Measurements from ENCODE around the gene SS18.

Gene SS18

GRCh38 chr18:26056291-26056690 lies 34.1 kb downstream of the SS18 start:
- no peak for TF ChIP-seq CTCF (IDR thresholded peaks at IDR 0.05; ENCODE audit: extremely low read depth, insufficient read depth, missing control alignments)
- no peak for DNase-seq (ENCODE audit: low spot score)
- in situ Hi-C loops (cut with MboI; ENCODE audit: low pct_unique_long_range_greater_than_20kb, low sequenced_read_pairs, unreplicated experiment), result no loop called here

GRCh38 chr18:26052505-26052904 lies 37.9 kb downstream of the SS18 start:
- TF ChIP-seq CTCF (IDR thresholded peaks at IDR 0.05; ENCODE audit: extremely low read depth, insufficient read depth, missing control alignments), result no peak
- in situ Hi-C loops (cut with MboI; ENCODE audit: low pct_unique_long_range_greater_than_20kb, low sequenced_read_pairs, unreplicated experiment), result no loop called here
- DNase-seq (ENCODE audit: low spot score), result no peak

- no peak for TF ChIP-seq CTCF (IDR thresholded peaks at IDR 0.05; ENCODE audit: extremely low read depth, insufficient read depth, missing control alignments)
- no peak for DNase-seq (ENCODE audit: low spot score)
- in situ Hi-C loops (cut with MboI; ENCODE audit: low pct_unique_long_range_greater_than_20kb, low sequenced_read_pairs, unreplicated experiment), result no loop called here
These were observed 38.6 kb downstream of the SS18 start for GRCh38 chr18:26051843-26052242.

GRCh38 chr18:26046419-26047077 lies 43.9 kb downstream of the SS18 start:
- DNase-seq (ENCODE audit: low spot score), result no peak
- TF ChIP-seq CTCF (IDR thresholded peaks at IDR 0.05; ENCODE audit: extremely low read depth, insufficient read depth, missing control alignments), result no peak
- in situ Hi-C loops (cut with MboI; ENCODE audit: low pct_unique_long_range_greater_than_20kb, low sequenced_read_pairs, unreplicated experiment), result no loop called here

GRCh38 chr18:26044807-26045206 lies 45.6 kb downstream of the SS18 start:
- no peak for TF ChIP-seq CTCF (IDR thresholded peaks at IDR 0.05; ENCODE audit: extremely low read depth, insufficient read depth, missing control alignments)
- in situ Hi-C loops (cut with MboI; ENCODE audit: low pct_unique_long_range_greater_than_20kb, low sequenced_read_pairs, unreplicated experiment), result no loop called here
- DNase-seq (ENCODE audit: low spot score), result no peak

- TF ChIP-seq CTCF (IDR thresholded peaks at IDR 0.05; ENCODE audit: extremely low read depth, insufficient read depth, missing control alignments), result no peak
- in situ Hi-C loops (cut with MboI; ENCODE audit: low pct_unique_long_range_greater_than_20kb, low sequenced_read_pairs, unreplicated experiment), result no loop called here
- no peak for DNase-seq (ENCODE audit: low spot score)
These were observed 50.3 kb downstream of the SS18 start for GRCh38 chr18:26040051-26040656.
